Liver (tissue), 9 donors: ENCODE data around the gene LAMB4. TPM values are rescaled to one million over a fixed set of nuclear protein-coding genes. Genes with fewer than 3 reads are reported as not detected.

Experiments used
- DNase-seq: peaks from one replicate; pipeline ENCODE4 v3.0.0-alpha.2; 2017; ENCODE audit warnings: low spot score
- H3K27ac ChIP-seq, 2 donors: one replicate each; pipeline ENCODE4 v1.7.0; 2013; ENCODE audit warnings: inconsistent platforms in 2 of 2, low read length in 2 of 2, control low read depth in 1 of 2, low read depth in 1 of 2, mild to moderate bottlenecking in 1 of 2
- H3K27me3 ChIP-seq, 4 donors: one replicate each; pipeline versions ENCODE4 v1.6.1 to v1.7.0; 2013; ENCODE audit warnings: low read length in 3 of 4, inconsistent platforms in 1 of 4, mild to moderate bottlenecking in 1 of 4, moderate library complexity in 1 of 4; ENCODE audit not compliant: control insufficient read depth in 4 of 4, insufficient read depth in 4 of 4
- H3K36me3 ChIP-seq, 4 donors: one replicate each; pipeline versions ENCODE4 v1.6.1 to v1.7.0; 2013; ENCODE audit warnings: low read length in 3 of 4, mild to moderate bottlenecking in 3 of 4, low read depth in 1 of 4, moderate library complexity in 1 of 4; ENCODE audit not compliant: control insufficient read depth in 4 of 4, insufficient read depth in 3 of 4
- H3K4me1 ChIP-seq, 4 donors: one replicate each; pipeline versions ENCODE4 v1.6.1 to v1.7.0; 2013; ENCODE audit warnings: low read length in 3 of 4, mild to moderate bottlenecking in 3 of 4, moderate library complexity in 1 of 4; ENCODE audit not compliant: control insufficient read depth in 4 of 4, insufficient read depth in 4 of 4
- H3K4me3 ChIP-seq, 3 donors: one replicate each; pipeline versions ENCODE4 v1.6.1 to v1.7.0; 2013; ENCODE audit warnings: low read length in 3 of 3, control low read depth in 1 of 3, low read depth in 1 of 3, mild to moderate bottlenecking in 1 of 3
- H3K9ac ChIP-seq, 2 donors: one replicate each; pipeline ENCODE4 v1.7.0; 2013; ENCODE audit warnings: low read length in 2 of 2, mild to moderate bottlenecking in 2 of 2, moderate library complexity in 2 of 2, control low read depth in 1 of 2, low read depth in 1 of 2
- H3K9me3 ChIP-seq, 4 donors: one replicate each; pipeline versions ENCODE4 v1.6.1 to v1.7.0; 2013; ENCODE audit warnings: low read length in 3 of 4; ENCODE audit not compliant: control insufficient read depth in 4 of 4
- ATF3 ChIP-seq: IDR thresholded peaks from 2 replicates; pipeline ENCODE4 v1.6.1; 2016; ENCODE audit warnings: antibody characterized with exemption
- EGR1 ChIP-seq, 2 donors: IDR thresholded peaks; 2 replicates each; pipeline ENCODE4 v1.6.1; 2016 to 2018; ENCODE audit warnings: antibody characterized with exemption in 2 of 2, low read depth in 2 of 2
- GABPA ChIP-seq, 2 donors: IDR thresholded peaks in 1 of 2; conservative IDR thresholded peaks in 1 of 2; 2 replicates each; pipeline ENCODE4 v1.6.1; 2016; ENCODE audit warnings: antibody characterized with exemption in 2 of 2, mild to moderate bottlenecking in 1 of 2, moderate library complexity in 1 of 2
- HNF4A ChIP-seq, 2 donors: conservative IDR thresholded peaks; 2 replicates each; pipeline ENCODE4 v1.6.1; 2016; ENCODE audit warnings: antibody characterized with exemption in 2 of 2, mild to moderate bottlenecking in 2 of 2
- HNF4G ChIP-seq: IDR thresholded peaks from 2 replicates; pipeline ENCODE4 v1.6.1; 2016; ENCODE audit warnings: antibody characterized with exemption
- JUND ChIP-seq, 2 donors: IDR thresholded peaks; 2 replicates each; pipeline ENCODE4 v1.6.1; 2016; ENCODE audit warnings: antibody characterized with exemption in 2 of 2
- NR2F2 ChIP-seq: IDR thresholded peaks from 2 replicates; pipeline ENCODE4 v1.6.1; 2016; ENCODE audit warnings: antibody characterized with exemption
- RXRA ChIP-seq, 2 donors: IDR thresholded peaks; 2 replicates each; pipeline ENCODE4 v1.6.1; 2017 to 2018; ENCODE audit warnings: antibody characterized with exemption in 2 of 2, mild to moderate bottlenecking in 1 of 2
- SP1 ChIP-seq: IDR thresholded peaks from 2 replicates; pipeline ENCODE4 v1.6.1; 2018; ENCODE audit warnings: antibody characterized with exemption, mild to moderate bottlenecking
- TAF1 ChIP-seq: conservative IDR thresholded peaks from 2 replicates; pipeline ENCODE4 v1.6.1; 2016; ENCODE audit warnings: antibody characterized with exemption, mild to moderate bottlenecking
- WGBS: extraction: QIAGEN DNeasy Blood & Tissue Kit; methylation state at CpG from one replicate; pipeline ENCODE4 v1.1.7; 2013; 5-methylcytosine and 5-hydroxymethylcytosine counted together
- polyA plus RNA-seq, 2 donors: library from polyadenylated mRNA; stranded (reverse) in 1 of 2; unstranded in 1 of 2; fragments of 200-250 nt in 1 of 2; fragments of >200 nt in 1 of 2; fragmentation: Nextera tagmentation in 1 of 2; extraction: Ambion mirVana in 1 of 2; gene quantifications; one replicate each; pipeline versions ENCODE4 v1.2.1 to v1.2.3, GENCODE V29; 2013 to 2015
- total RNA-seq, 2 donors: library from RNA; depleted of rRNA; stranded (reverse); fragments of >200 nt; gene quantifications; one replicate each; pipeline ENCODE4 v1.2.3, GENCODE V29; 2014
- TF ChIP-seq, protein P1 (sequence below): IDR thresholded peaks from 2 replicates; pipeline ENCODE4 v1.6.1; 2016; ENCODE audit warnings: antibody characterized with exemption, mild to moderate bottlenecking
- donor health status: healthy.
- donor health status: healthy.
- donor health status: healthy.
- donor health status: healthy.
- donor health status: healthy.

Gene LAMB4
- total and polyA plus RNA-seq, 4 donors: under 0.01 to 0.03 TPM; not detected in 2

DNA sequence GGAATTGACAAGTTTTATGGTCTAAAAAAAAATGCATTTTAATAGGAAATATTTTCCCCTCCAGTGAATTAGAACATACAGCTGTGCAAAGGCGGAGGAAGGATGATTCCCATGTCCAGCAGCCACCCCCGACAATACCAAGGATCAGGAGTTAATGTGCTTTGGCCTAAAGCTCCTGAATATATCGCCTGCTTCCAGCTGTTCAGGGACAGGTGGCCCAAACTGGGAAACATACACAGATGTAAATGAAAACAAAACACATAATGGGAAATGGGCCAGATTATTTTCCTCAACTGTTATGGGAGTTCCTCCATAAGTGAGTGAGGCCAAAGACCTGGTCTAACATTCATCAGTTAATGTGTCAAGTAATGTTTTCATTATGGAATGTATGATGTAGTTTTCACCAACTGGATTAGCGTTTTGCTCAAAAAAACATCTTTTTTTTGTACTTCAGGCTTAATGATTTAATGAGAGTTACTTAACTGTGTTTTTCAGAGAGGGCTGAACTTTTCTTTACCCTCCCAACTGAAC, 72.1 kb downstream of the LAMB4 start:
- no peak for TF ChIP-seq HNF4A (conservative IDR thresholded peaks at IDR 0.05)
- Histone ChIP-seq H3K9me3 (no peaks in the 10 kb centered on the region), H3K27me3 (no peaks in the 10 kb centered on the region), H3K36me3 (no peaks in the 10 kb centered on the region), H3K4me3 (no peak overlapping the region), H3K27ac (no peak overlapping the region), H3K9ac (no peak overlapping the region), H3K4me1 (no peaks in the 10 kb centered on the region)
- no peak for DNase-seq
- WGBS: 90% methylated on average over 4 of the region's 4 CpGs

- Histone ChIP-seq H3K9me3 (no peaks in the 10 kb centered on the region), H3K4me3 (no peak overlapping the region), H3K4me1 (no peaks in the 10 kb centered on the region), H3K9ac (no peak overlapping the region), H3K36me3 (no peaks in the 10 kb centered on the region), H3K27ac (no peak overlapping the region), H3K27me3 (no peaks in the 10 kb centered on the region)
- 81% methylated on average over 7 of the region's 7 CpGs for WGBS
- TF ChIP-seq JUND (IDR thresholded peaks at IDR 0.05) (no peak), SP1 (no peak), NR2F2 (no peak), HNF4G (no peak), RXRA (IDR thresholded peaks at IDR 0.05) (no peak), HNF4A (conservative IDR thresholded peaks at IDR 0.05) (no peak), GABPA (IDR thresholded peaks at IDR 0.05 in 1 of 2, conservative IDR thresholded peaks at IDR 0.05 in 1 of 2) (no peak)
- TF ChIP-seq, protein P1, sequence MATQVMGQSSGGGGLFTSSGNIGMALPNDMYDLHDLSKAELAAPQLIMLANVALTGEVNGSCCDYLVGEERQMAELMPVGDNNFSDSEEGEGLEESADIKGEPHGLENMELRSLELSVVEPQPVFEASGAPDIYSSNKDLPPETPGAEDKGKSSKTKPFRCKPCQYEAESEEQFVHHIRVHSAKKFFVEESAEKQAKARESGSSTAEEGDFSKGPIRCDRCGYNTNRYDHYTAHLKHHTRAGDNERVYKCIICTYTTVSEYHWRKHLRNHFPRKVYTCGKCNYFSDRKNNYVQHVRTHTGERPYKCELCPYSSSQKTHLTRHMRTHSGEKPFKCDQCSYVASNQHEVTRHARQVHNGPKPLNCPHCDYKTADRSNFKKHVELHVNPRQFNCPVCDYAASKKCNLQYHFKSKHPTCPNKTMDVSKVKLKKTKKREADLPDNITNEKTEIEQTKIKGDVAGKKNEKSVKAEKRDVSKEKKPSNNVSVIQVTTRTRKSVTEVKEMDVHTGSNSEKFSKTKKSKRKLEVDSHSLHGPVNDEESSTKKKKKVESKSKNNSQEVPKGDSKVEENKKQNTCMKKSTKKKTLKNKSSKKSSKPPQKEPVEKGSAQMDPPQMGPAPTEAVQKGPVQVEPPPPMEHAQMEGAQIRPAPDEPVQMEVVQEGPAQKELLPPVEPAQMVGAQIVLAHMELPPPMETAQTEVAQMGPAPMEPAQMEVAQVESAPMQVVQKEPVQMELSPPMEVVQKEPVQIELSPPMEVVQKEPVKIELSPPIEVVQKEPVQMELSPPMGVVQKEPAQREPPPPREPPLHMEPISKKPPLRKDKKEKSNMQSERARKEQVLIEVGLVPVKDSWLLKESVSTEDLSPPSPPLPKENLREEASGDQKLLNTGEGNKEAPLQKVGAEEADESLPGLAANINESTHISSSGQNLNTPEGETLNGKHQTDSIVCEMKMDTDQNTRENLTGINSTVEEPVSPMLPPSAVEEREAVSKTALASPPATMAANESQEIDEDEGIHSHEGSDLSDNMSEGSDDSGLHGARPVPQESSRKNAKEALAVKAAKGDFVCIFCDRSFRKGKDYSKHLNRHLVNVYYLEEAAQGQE: no peak
- DNase-seq: no peak
These were observed 74.5 kb downstream of the LAMB4 start for GRCh38 chr7:108055611-108056021.

- Histone ChIP-seq H3K4me1 (no peaks in the 10 kb centered on the region), H3K9me3 (no peaks in the 10 kb centered on the region), H3K9ac (no peak overlapping the region), H3K36me3 (no peaks in the 10 kb centered on the region), H3K27ac (no peak overlapping the region), H3K4me3 (no peak overlapping the region), H3K27me3 (no peaks in the 10 kb centered on the region)
- DNase-seq: no peak
- WGBS: 89% methylated on average over 1 of the region's 1 CpG
- no peak for TF ChIP-seq NR2F2
These were observed 75.6 kb downstream of the LAMB4 start for GRCh38 chr7:108054537-108054936.

DNA sequence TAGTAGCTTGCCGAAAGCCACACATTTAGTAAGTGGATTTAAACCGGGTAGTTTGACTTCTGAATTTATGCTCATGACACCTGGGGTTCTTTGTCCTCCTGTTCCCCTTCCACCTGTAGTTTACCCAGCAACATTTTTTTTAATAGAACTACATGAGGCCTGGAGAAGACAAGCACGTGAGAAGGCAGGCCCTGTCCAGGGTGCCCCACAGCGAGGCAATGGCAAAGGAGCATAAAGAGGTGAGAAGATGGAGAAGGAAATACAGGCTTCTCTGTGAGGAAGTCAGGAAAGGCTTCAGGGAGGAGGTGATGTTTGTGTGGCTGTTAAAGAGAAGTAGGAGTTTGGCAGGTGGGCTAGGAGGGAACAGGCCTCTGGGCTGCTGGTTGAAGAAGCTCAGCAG, 76.9 kb downstream of the LAMB4 start:
- H3K36me3 ChIP-seq: no peaks in the 10 kb centered on the region
- no peak overlapping the region for H3K4me3 ChIP-seq
- TF ChIP-seq RXRA (IDR thresholded peaks at IDR 0.05): no peak
- no peak for TF ChIP-seq EGR1 (IDR thresholded peaks at IDR 0.05; ENCODE audit: low read depth in 2 of 2)
- no peak for TF ChIP-seq TAF1
- TF ChIP-seq ATF3: no peak
- TF ChIP-seq SP1: no peak
- H3K9ac ChIP-seq: no peak overlapping the region
- H3K27ac ChIP-seq: no peak overlapping the region
- DNase-seq: no peak
- H3K4me1 ChIP-seq: no peaks in the 10 kb centered on the region
- 95% methylated on average over 4 of the region's 4 CpGs for WGBS
- no peaks in the 10 kb centered on the region for H3K9me3 ChIP-seq
- H3K27me3 ChIP-seq: no peaks in the 10 kb centered on the region
